ENCODE measurements around the gene CTH. TPM values are rescaled to one million over a fixed set of nuclear protein-coding genes. Genes with fewer than 3 reads are reported as not detected.

CTH gene
- total and polyA plus RNA-seq, 2 of the 4 experiments (the other 2 are of a cell fraction), result 2.7 to 3.0 TPM

GRCh38 chr1:70462611-70463010, 51.5 kb downstream of the CTH start:
- CTCF ChIA-PET, result no interaction called here
- in situ Hi-C loops (cut with MboI; ENCODE audit: low sequenced_read_pairs), result no loop called here

More at GRCh38 chr1:70462611-70463010, 51.5 kb downstream of the CTH start:
- Histone ChIP-seq H3K56ac (ENCODE audit: extremely low read depth, insufficient read depth, low read length) (no peak overlapping the region), H2BK15ac (ENCODE audit: low read depth, low read length) (no peak overlapping the region), H3K4me2 (ENCODE audit: low read depth, low read length) (no peak overlapping the region), H2AK5ac (ENCODE audit: low read depth, low read length) (no peak overlapping the region), H3K23ac (ENCODE audit: low read depth, low read length) (no peak overlapping the region), H3K18ac (ENCODE audit: low read depth, low read length) (no peak overlapping the region), H3K9me3 (ENCODE audit: control insufficient read depth, insufficient read depth, low read length) (no peaks in the 10 kb centered on the region), H3K4me3 (ENCODE audit: insufficient read depth, low read depth, low read length) (no peak overlapping the region), H4K20me1 (ENCODE audit: insufficient read depth, low read length) (no peaks in the 10 kb centered on the region), H3K4ac (ENCODE audit: low read depth, low read length) (no peak overlapping the region), H2BK20ac (ENCODE audit: low read depth, low read length) (no peak overlapping the region), H4K5ac (ENCODE audit: low read depth, low read length) (no peak overlapping the region), H3K4me1 (ENCODE audit: control insufficient read depth, insufficient read depth, low read length) (no peaks in the 10 kb centered on the region), H3K36me3 (ENCODE audit: control insufficient read depth, insufficient read depth, low read length) (no peaks in the 10 kb centered on the region), H3K27ac (ENCODE audit: insufficient read depth, low read length) (no peak overlapping the region), H2AFZ (replicated peaks; ENCODE audit: low read length, poor library complexity) (no peak overlapping the region), H3K9me1 (ENCODE audit: insufficient read depth, low read length) (no peaks in the 10 kb centered on the region), H2AK9ac (replicated peaks; ENCODE audit: low read depth, low read length, poor library complexity) (no peak overlapping the region), H3K27me3 (ENCODE audit: control insufficient read depth, insufficient read depth, low read length) (peaks cover 4% of the 10 kb centered on the region; the same call in 1 of the 2 replicates), H4K91ac (ENCODE audit: insufficient read depth, low read depth, low read length) (no peak overlapping the region), H3K9ac (ENCODE audit: low read depth, low read length) (no peak overlapping the region), H2BK120ac (ENCODE audit: low read depth, low read length) (no peak overlapping the region), H2BK5ac (ENCODE audit: low read depth, low read length, poor library complexity, severe bottlenecking) (no peak overlapping the region), H4K8ac (ENCODE audit: low read depth in 2 of 2, low read length in 2 of 2) (no peak overlapping the region), H3K79me1 (ENCODE audit: low read depth in 1 of 2, low read length in 2 of 2) (no peaks in the 10 kb centered on the region), H3K14ac (replicated peaks; ENCODE audit: low read depth, low read length) (no peak overlapping the region)
- POLR2A ChIA-PET (ENCODE audit: unreplicated experiment), result no interaction called here
- DNase-seq, result no peak
- ATAC-seq (ENCODE audit: low read depth), result no peak
- dilution Hi-C loops (cut with HindIII; ENCODE audit: low sequenced_read_pairs, unreplicated experiment) (no loop called here), intact Hi-C loops (cut with micrococcal nuclease) (no loop called here)
- TF ChIP-seq, protein P1, sequence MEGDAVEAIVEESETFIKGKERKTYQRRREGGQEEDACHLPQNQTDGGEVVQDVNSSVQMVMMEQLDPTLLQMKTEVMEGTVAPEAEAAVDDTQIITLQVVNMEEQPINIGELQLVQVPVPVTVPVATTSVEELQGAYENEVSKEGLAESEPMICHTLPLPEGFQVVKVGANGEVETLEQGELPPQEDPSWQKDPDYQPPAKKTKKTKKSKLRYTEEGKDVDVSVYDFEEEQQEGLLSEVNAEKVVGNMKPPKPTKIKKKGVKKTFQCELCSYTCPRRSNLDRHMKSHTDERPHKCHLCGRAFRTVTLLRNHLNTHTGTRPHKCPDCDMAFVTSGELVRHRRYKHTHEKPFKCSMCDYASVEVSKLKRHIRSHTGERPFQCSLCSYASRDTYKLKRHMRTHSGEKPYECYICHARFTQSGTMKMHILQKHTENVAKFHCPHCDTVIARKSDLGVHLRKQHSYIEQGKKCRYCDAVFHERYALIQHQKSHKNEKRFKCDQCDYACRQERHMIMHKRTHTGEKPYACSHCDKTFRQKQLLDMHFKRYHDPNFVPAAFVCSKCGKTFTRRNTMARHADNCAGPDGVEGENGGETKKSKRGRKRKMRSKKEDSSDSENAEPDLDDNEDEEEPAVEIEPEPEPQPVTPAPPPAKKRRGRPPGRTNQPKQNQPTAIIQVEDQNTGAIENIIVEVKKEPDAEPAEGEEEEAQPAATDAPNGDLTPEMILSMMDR (conservative IDR thresholded peaks at IDR 0.05; ENCODE audit: low read depth, low read length), result no peak
- TF ChIP-seq FOS (IDR thresholded peaks at IDR 0.05; ENCODE audit: low read depth, low read length) (no peak), RAD21 (IDR thresholded peaks at IDR 0.05; ENCODE audit: low read length) (no peak), RFX5 (IDR thresholded peaks at IDR 0.05; ENCODE audit: low read depth, low read length) (no peak), MXI1 (IDR thresholded peaks at IDR 0.05; ENCODE audit: borderline replicate concordance, low read depth, low read length) (no peak), CEBPB (IDR thresholded peaks at IDR 0.05; ENCODE audit: low read depth, low read length) (no peak), RCOR1 (IDR thresholded peaks at IDR 0.05; ENCODE audit: insufficient replicate concordance, low read length) (no peak), MAFK (IDR thresholded peaks at IDR 0.05; ENCODE audit: low read depth, low read length) (no peak), SMC3 (IDR thresholded peaks at IDR 0.05; ENCODE audit: low read depth, low read length) (no peak), NFE2L2 (IDR thresholded peaks at IDR 0.05; ENCODE audit: low read depth, low read length) (no peak), CHD1 (IDR thresholded peaks at IDR 0.05; ENCODE audit: low read depth, low read length) (no peak), BHLHE40 (IDR thresholded peaks at IDR 0.05; ENCODE audit: low read depth, low read length) (no peak), MAZ (IDR thresholded peaks at IDR 0.05; ENCODE audit: borderline replicate concordance, low read depth, low read length) (no peak), POLR2A (IDR thresholded peaks at IDR 0.05; ENCODE audit: low read depth, low read length) (no peak)
- TF ChIP-seq, protein P2, sequence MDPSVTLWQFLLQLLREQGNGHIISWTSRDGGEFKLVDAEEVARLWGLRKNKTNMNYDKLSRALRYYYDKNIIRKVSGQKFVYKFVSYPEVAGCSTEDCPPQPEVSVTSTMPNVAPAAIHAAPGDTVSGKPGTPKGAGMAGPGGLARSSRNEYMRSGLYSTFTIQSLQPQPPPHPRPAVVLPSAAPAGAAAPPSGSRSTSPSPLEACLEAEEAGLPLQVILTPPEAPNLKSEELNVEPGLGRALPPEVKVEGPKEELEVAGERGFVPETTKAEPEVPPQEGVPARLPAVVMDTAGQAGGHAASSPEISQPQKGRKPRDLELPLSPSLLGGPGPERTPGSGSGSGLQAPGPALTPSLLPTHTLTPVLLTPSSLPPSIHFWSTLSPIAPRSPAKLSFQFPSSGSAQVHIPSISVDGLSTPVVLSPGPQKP (IDR thresholded peaks at IDR 0.05; ENCODE audit: borderline replicate concordance, low read depth, low read length), result no peak
- TF ChIP-seq, protein P3, sequence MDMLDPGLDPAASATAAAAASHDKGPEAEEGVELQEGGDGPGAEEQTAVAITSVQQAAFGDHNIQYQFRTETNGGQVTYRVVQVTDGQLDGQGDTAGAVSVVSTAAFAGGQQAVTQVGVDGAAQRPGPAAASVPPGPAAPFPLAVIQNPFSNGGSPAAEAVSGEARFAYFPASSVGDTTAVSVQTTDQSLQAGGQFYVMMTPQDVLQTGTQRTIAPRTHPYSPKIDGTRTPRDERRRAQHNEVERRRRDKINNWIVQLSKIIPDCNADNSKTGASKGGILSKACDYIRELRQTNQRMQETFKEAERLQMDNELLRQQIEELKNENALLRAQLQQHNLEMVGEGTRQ (IDR thresholded peaks at IDR 0.05; ENCODE audit: low read depth, low read length), result no peak
- no CpG with 5 or more reads among the region's 1 CpG for WGBS, 2 experiments (ENCODE audit: extremely low coverage in 2 of 2, insufficient read length in 1 of 2)
- no TSS peak for BruUV-seq (replicated peaks)
